WI38 (cell line): ENCODE measurements around the gene RAB3D.

Experiments
- H3K4me3 ChIP-seq: 2 replicates; pipeline ENCODE4 v1.5.1; 2011; ENCODE audit warnings: low read depth, mild to moderate bottlenecking, control low read depth, low read length
- CTCF ChIP-seq: IDR thresholded peaks from 2 replicates; pipeline ENCODE4 v1.5.1; 2012; ENCODE audit warnings: low read depth, mild to moderate bottlenecking, control low read depth, low read length

Gene RAB3D

GRCh38 chr19:11339254-11340098 lies at the start of gene RAB3D:
RAB3D (minus strand) TSS chr19:11339657; CDS start chr19:11337399, 2,258 bp downstream.
- peak within 1 kb of the TSS; percentile 72 for H3K4me3 ChIP-seq
- TF ChIP-seq CTCF = no peak

GRCh38 chr19:11387162-11388034 lies 47.9 kb upstream of the RAB3D start:
- no peak for TF ChIP-seq CTCF
- no peak overlapping the region for H3K4me3 ChIP-seq

DNA sequence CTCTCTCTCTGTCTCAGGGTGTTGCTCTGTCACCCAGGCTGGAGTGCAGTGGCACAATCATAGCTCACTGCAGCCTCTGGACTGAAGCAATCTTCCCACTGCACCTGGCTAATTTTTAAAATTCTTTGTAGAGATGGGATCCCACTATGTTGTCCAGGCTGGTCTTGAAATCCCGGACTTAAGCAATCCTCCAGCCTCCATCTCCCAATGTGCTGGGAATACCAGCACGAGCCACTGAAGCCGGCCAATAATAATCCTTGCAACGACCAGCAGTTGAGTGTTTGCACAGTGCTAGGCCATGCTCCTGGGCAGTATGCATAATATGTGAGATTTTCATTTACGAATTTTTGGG lies 45.3 kb upstream of the RAB3D start:
- TF ChIP-seq CTCF = no peak
- H3K4me3 ChIP-seq = no peak overlapping the region

DNA sequence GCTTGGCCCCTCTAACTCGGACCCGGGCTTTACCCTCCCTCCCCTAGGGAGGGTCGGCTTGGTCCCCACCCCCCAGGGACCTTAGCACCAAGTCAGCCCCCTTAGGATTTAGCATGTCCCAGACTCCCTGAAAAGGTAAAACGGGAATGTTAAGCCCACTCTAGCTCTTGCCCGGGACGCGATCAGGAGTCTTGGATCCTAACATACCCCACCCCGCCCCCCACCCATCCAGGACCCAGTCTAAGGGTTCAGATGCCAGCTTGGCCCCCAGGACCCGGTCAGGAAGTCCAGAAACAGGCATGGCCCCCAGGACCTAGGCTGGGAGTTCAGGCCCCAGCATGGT lies 44.2 kb upstream of the RAB3D start:
- no peak for TF ChIP-seq CTCF
- no peak overlapping the region; the same call in 1 of the 2 replicates for H3K4me3 ChIP-seq

DNA sequence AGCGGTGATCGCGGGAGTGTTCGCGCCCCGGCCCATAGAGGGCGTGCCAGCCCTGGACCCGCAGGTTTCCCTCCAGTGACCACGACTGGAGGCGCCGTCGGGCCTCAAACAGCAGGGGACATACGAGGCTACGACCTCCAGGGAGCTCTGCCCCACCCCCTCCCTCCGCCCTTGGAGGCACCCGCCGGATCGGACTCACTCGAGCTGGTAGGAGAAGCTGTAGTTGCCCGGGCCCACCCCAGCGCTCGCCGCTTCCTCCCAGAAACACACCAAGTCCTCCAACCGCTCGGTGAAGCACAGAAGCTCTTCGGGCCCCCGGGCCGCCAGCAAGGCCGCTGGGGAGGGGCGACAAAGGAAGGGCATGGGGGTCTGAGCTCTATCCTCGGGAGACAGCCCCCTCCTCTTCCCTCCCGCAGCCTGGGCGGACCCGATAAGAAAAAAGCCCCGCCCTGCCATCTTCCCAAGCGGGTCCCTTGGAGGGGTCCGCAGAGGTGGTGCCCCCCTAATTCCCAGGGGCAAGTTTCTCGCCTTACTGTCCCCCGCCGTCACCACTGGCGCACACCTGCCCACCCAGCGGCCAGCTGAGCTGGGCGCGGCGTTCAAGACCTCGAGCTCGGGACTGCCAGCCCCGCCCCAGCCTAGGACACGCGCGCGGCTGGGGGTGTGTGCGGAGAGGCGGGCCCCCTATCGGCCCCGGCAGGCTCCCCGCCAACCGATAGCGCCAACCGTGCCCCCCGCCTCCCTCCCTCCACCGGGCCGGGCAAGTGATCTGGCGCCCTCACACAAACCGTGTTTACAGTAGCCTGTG lies 43.6 kb upstream of the RAB3D start:
- peak overlapping the region; percentile 30 for H3K4me3 ChIP-seq
- peak; percentile 61 for TF ChIP-seq CTCF

- TF ChIP-seq CTCF = peak; percentile 66
- peak overlapping the region; percentile 75 for H3K4me3 ChIP-seq
Observed at GRCh38 chr19:11380653-11381537, 41.4 kb upstream of the RAB3D start.
